ENCODE measurements around the gene TBPL1.

- TF ChIP-seq MBD2 (IDR thresholded peaks at IDR 0.05; ENCODE audit: borderline replicate concordance, low read depth) (no peak), CEBPB (tag; IDR thresholded peaks at IDR 0.05) (no peak), E2F4 (CRISPR knock-in tag; IDR thresholded peaks at IDR 0.05; ENCODE audit: low read depth) (no peak), IRF2 (CRISPR knock-in tag; IDR thresholded peaks at IDR 0.05) (no peak), POLR2A (conservative IDR thresholded peaks at IDR 0.05) (no peak), CTCF (IDR thresholded peaks at IDR 0.05 in 2 of 3, conservative IDR thresholded peaks at IDR 0.05 in 1 of 3; ENCODE audit: insufficient read depth in 2 of 3, low read depth in 1 of 3, low read length in 3 of 3) (no peak), ZFX (CRISPR knock-in tag; IDR thresholded peaks at IDR 0.05) (no peak), NFE2L1 (tag; IDR thresholded peaks at IDR 0.05; ENCODE audit: borderline replicate concordance, low read depth) (no peak), ZNF780A (CRISPR knock-in tag; IDR thresholded peaks at IDR 0.05) (no peak), KLF10 (CRISPR knock-in tag; IDR thresholded peaks at IDR 0.05) (no peak), FOXO4 (CRISPR knock-in tag; IDR thresholded peaks at IDR 0.05) (no peak)
Observed at GRCh38 chr6:133948472-133948871, 4.6 kb upstream of the TBPL1 start.

Measured in K562 (cell line).